SKM-1 (cell line): ENCODE data around the gene RNF39.
"Not testable (repeated sequence)": the region's sequence is repeated elsewhere in the genome, so short reads cannot be mapped to it uniquely, and the experiment has no call there.

Experiments
- DNase-seq: peaks from one replicate; lab custom pipeline; 2025; ENCODE audit not compliant: unreplicated experiment; lab: John Stamatoyannopoulos, UW

Gene RNF39

GRCh38 chr6:30062471-30063178, 12.9 kb downstream of the RNF39 start:
- no peak for DNase-seq

- no peak for DNase-seq
Measured at GRCh38 chr6:30061858-30062458, 13.6 kb downstream of the RNF39 start.

- peak; percentile 89 for DNase-seq
Measured at GRCh38 chr6:30061092-30061857, 14.3 kb downstream of the RNF39 start, which contains the start of gene POLR1H. TSS of gene POLR1H (plus strand) at chr6:30061265. CDS start at chr6:30061525, 260 bp downstream.

DNA sequence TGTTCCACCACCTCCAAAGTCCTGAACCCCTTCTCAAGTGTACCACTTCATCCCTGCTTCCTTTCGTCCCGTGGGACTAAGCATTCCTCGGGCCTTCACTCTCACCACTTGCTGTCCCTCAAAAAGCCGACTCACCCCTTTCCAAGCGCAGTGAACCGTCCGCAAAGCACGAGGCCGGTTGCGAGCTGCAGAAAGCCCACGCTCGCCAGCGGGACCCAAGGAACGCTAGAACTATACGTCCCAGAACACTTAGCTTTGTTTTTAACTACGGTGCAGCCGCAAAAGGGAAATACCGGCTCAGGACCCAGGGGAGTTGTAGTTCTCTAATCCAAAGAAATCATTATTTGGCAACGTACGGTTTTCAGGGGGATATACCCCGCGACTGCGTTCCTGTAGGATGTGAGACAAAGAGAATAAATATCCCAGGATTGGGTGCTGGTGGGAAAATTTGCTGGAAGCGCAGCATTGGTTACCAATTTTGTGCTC, 14.9 kb downstream of the RNF39 start:
- DNase-seq = no peak

DNA sequence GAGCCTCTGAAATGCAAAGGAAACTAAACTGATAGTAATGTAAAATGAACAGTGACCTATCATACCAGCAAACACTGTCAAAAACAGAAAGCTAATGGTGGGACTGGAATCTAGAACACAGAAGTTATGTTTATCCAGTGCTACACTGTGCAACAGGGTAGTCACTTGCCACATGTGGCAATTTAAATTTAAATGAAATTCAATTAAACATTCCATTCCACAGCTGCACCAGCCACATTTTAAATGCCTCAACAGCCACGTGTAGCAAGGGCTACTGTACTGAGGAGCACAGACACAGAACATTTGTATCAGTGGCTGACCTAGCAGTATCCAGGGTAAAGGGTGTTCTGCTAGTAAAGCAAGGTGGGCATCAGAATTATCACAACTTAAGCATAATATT, 20.1 kb downstream of the RNF39 start:
- no peak for DNase-seq

DNA sequence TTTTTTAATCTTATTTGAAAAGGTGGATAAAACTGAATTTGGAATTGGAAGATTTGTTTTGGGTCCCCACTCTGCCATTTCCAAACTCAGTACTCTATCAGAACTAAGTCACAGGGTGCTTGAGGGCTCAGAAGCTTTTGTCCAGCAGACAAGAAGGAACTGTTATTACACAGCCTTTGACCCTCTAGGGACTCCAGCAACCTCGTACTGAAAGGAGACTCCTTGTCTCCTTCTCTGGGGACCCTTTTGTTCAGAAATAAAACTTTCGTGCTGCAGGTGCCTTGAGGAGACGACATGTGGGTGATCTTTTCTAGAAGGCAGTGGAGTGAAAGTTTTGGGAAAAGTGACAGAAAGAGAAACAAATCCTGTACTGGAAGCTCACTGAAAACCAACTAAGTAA, 21.9 kb downstream of the RNF39 start:
- DNase-seq = no peak

DNA sequence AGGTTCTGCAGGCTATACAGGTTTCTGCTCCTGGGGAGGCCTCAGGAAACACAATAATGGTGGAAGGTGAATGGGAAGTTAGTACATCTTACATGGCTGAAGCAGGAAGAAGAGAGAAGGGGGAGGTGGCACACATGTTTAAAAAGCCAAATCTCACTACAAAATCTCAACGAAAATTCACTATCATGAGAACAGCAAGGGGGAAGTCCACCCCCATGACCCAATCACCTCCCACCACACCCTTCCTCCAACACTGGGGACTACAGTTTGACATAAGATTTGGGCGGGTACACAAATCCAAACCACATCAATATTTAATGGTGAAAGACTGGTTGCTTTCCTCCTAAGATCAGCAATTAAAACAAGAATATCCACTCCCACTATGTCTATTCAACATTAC, 28.3 kb downstream of the RNF39 start:
- no peak for DNase-seq

DNA sequence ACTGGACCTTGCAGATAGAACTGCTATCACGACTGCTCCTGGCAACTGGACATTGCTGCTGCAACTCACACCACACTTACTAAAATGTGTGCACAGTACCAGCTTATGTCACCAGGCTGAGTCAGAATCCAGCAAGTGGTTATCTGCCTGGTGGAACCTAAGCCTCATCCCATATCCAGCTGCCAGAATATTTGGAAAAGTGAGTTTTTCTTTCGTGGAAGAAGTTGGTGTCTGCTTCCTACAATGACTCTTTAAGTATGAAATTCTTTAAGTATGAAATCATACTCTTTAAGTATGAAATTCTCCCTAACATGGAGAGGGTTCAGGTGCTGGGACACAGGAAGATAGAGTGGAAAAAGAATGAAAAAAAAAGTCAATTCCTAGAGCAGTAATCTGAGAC, 30.9 kb downstream of the RNF39 start:
- no peak for DNase-seq

DNA sequence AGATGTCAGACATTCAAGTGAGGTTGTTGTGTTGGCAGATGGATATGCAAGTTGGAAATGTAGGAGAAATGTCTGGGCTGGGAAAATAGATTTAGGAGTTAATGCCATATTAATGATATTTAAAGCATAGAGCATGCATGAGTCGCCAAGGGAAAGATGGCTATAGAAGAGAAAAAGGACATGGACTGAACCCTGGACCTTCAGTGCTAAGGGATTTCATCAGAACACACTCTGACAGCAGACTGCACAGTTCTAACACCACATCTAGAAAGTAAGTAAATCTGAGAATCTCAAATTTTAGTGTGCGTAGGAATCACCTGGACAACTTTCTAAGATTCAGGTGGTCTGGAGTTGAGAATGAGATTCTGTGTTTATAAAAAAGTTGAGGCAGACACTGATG, 31.8 kb downstream of the RNF39 start:
- no peak for DNase-seq

DNA sequence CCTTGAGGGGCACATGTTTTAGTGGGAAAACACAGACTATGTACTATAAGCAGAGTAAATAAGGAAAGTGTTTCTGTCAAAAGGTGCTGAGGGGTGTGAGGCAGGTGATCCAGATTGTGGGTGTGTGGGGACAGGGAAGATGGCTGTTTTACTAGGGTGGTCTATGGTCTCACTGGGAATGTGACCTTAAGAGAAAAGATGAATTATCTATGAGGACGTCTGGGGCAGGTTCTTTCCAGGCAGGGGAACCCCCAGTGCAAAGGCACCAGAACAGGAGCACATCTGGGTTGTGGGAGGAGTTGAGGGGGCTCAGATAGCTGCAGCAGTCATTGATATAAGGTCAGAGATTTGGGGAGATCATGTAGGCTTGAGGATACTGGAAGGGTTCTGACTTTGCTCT, 32.7 kb downstream of the RNF39 start:
- no peak for DNase-seq

DNA sequence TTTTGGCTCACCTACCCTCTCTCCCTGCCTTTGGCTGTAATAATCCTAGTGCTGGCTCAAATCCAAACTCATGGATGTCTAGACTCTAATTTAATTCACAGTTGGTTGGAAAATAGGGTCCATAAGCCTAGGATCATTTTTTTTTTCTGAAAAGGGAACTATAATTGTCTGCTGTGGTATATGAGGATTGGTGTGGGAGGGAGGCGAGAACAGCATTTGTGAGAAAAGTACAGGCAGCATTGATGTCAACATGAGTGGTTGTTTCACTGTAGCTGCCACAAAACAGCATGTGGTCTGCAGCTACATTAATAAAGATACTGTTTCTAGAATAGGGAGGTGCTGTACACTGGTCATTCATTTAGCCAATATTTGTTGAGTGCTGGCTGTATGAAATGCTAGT, 33.1 kb downstream of the RNF39 start:
- no peak for DNase-seq

DNA sequence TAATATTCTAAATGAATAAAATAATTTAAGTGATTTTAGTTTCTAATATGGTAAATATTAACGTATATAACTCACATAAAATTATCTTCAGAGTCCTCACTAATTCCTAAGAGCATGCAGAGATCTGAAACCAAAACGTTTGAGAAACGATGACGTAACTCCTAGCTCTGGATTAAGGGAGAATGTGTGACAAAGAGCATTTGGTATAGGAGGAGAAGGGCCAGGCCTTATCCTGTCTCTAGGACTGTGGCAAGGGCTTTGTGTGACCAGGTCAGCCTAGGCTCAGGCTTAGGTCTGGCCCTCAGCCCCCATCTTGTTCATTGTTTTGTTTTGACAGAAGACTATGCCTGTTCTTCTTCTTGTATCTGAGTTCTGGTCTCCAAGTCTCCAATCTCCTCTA, 33.7 kb downstream of the RNF39 start:
- DNase-seq = no peak

DNA sequence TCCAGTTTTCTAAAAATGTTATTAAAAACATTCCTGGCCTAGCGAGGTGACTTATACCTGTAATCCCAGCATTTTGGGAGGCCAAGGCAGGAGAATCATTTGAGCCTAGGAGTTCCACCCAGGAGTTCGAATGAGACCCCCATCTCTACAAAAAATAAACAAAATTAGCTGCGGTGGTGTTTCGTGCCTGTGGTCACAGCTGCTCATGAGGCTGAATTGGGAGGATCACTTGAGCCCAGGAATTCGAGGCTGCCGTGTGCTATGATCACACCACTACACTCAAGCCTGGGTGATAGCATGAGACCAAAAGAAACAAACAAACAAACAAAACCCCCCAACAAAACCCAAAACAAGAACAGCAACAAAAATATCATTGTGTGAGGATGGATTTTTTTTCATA, 34.3 kb downstream of the RNF39 start:
- DNase-seq = no peak

- peak; percentile 29 for DNase-seq
Measured at GRCh38 chr6:30037182-30037788, 38.3 kb downstream of the RNF39 start.

DNA sequence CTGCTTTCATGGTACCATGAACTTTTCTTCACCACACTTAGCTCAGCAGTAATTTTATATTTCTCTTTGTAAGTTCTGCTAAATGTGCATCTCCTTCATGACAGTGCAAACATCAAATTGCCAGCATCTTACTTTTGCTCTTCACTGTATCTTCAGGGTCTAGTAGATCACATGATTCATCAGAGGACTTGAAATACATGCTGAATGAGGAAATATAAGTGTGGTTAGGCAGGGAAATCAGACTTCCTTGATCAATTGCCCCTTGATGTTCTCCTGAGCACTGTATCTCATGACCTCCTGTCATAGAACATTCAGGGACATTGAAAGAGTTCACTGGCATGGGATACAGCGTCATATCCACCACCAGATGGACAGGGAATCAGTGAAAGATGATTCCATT, 39.8 kb downstream of the RNF39 start:
- no peak for DNase-seq

- peak; percentile 22 for DNase-seq
Measured at GRCh38 chr6:30033440-30033839, 42.1 kb downstream of the RNF39 start.

GRCh38 chr6:30031381-30031780, 44.2 kb downstream of the RNF39 start:
- DNase-seq = no peak

DNA sequence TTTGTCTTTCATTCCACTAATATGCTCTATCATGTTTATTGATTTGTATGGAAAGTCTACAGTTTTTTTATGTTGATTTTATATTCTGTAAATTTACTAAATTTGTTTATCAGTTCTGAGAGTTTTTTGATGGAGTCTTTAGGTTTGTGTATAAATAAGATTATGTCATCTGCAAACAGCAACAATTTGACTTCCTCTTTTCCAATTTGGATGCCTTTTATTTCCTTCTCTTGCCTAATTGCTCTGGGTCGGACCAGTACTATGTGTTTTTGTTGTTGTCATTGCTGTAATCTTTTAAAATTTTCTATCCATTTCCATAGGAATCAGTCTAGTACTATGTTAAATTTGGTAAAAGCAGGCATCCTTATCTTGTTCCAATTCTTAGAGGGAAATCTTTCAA, 46.0 kb downstream of the RNF39 start:
- DNase-seq = no peak

GRCh38 chr6:30025186-30025585, 50.4 kb downstream of the RNF39 start:
- DNase-seq = no peak

GRCh38 chr6:30022712-30023111, 52.9 kb downstream of the RNF39 start:
- DNase-seq = not testable (repeated sequence)

- DNase-seq = no peak
Measured at GRCh38 chr6:30022189-30022588, 53.4 kb downstream of the RNF39 start.

- DNase-seq = no peak
Measured at GRCh38 chr6:30020626-30021025, 54.9 kb downstream of the RNF39 start.
